Measurements from ENCODE around the gene ATAD3B. TPM values are rescaled to one million over a fixed set of nuclear protein-coding genes. Genes with fewer than 3 reads are reported as not detected.
"Not testable (repeated sequence)": the region's sequence is repeated elsewhere in the genome, so short reads cannot be mapped to it uniquely, and the experiment has no call there.

Gene ATAD3B
- total and polyA plus RNA-seq, 12 donors = 5.3 to 33.3 (median 7.1) TPM

DNA sequence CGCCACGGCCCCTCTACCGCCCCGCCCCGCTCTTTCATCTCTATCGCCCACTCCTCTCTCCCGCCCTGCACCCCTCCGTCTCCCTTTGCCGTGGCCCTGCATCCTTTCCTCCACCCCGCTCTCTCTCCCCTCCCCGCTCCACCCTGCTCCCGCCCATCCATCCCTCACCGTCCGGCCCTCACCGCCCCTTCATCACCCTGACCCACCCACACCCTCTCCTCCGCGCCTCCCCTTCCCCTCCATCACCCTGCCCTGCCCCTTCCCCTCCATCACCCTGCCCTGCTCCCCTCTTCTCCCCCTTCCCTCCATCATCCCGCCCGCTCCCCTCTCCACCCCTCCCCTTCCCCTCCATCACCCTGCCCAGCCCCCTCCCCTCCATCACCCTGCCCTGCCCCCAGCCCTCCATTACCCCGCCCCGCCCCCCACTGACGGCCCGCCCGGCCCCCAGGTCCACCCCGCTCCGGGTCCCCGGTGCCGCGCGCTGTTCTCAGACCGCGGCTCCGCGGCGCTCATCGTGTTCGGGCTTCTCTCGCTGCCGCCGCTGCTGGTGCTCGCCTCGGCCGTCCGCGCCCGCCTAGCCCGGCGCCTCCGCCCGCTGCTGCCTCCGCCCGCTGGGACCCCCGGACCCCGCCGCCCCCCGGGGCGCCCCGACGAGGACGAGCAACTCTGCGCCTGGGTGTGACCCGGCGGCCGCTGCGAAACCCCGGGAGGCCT, 44.3 kb upstream of the ATAD3B start:
- peak overlapping the region in 5 of 10 donors; percentile 26 to 64 (median 37) for H3K27ac ChIP-seq
- DNase-seq (peak in 1 of 2 donors; percentile 53), ATAC-seq (no peak)
- H3K27me3 ChIP-seq = peaks cover 0 to 31% (median 11%) of the 10 kb centered on the region in 7 donors
- peak overlapping the region in 9 of 10 donors; percentile 36 to 52 (median 44) for H3K4me3 ChIP-seq
- WGBS, 2 donors = 13 to 16% methylated on average over 53 to 66 of the region's 66 CpGs
- no peaks in the 10 kb centered on the region for H3K36me3 ChIP-seq
- intact Hi-C loops (cut with DNase I) = no loop called here
- peaks cover 26 to 48% (median 34%) of the 10 kb centered on the region in 9 donors for H3K4me1 ChIP-seq
- TF ChIP-seq, protein P1, sequence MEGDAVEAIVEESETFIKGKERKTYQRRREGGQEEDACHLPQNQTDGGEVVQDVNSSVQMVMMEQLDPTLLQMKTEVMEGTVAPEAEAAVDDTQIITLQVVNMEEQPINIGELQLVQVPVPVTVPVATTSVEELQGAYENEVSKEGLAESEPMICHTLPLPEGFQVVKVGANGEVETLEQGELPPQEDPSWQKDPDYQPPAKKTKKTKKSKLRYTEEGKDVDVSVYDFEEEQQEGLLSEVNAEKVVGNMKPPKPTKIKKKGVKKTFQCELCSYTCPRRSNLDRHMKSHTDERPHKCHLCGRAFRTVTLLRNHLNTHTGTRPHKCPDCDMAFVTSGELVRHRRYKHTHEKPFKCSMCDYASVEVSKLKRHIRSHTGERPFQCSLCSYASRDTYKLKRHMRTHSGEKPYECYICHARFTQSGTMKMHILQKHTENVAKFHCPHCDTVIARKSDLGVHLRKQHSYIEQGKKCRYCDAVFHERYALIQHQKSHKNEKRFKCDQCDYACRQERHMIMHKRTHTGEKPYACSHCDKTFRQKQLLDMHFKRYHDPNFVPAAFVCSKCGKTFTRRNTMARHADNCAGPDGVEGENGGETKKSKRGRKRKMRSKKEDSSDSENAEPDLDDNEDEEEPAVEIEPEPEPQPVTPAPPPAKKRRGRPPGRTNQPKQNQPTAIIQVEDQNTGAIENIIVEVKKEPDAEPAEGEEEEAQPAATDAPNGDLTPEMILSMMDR (IDR thresholded peaks at IDR 0.05) = no peak
- H3K9me3 ChIP-seq = no peaks in the 10 kb centered on the region

DNA sequence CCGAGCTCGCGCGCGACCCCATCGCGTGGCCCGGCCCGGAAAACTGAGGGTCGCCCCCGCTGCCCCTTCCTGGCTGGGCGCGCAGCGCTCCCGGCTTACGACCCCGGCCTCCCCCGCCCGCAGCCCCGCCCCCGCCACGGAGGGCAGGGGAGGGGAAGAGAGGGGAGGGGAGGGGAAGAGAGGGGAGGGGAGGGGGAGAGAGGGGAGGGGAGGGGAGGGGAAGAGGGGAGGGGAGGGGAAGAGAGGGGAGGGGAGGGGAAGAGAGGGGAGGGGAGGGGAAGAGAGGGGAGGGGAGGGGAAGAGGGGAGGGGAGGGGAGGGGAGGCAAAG, 43.8 kb upstream of the ATAD3B start:
- ATAC-seq = no peak
- DNase-seq = no peak
- peak overlapping the region in 9 of 10 donors; percentile 36 to 52 (median 44) for H3K4me3 ChIP-seq
- intact Hi-C loops (cut with DNase I) = no loop called here
- 1% methylated on average over 20 of the region's 22 CpGs; no CpG with 5 or more reads in 1 of the 2 donors for WGBS, 2 donors
- peaks cover 0 to 26% (median 11%) of the 10 kb centered on the region in 7 donors for H3K27me3 ChIP-seq
- H3K36me3 ChIP-seq = no peaks in the 10 kb centered on the region
- TF ChIP-seq, protein P1 (IDR thresholded peaks at IDR 0.05) = no peak
- H3K27ac ChIP-seq = peak overlapping the region in 5 of 10 donors; percentile 26 to 64 (median 37)
- H3K9me3 ChIP-seq = no peaks in the 10 kb centered on the region
- peaks cover 31 to 48% (median 39%) of the 10 kb centered on the region in 9 donors for H3K4me1 ChIP-seq

DNA sequence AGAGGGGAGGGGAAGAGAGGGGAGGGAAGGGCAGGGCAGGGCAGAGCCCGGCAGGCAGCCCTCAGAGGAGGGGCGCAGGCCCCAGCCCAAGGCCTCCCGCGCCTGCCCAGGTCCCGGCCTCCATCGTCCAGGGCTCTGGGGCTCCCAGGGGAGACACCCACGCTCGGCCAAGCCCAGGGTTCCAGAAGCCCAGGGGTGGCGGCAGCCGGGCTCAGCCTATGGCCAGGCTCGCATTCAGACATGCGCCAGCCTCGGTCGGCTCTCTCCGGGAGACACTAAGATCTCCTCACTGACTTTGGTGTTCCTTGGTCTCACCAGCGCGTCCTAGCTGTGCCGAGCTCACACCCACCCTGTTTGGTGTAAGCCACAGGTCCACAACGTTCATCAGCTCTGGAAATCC, 43.4 kb upstream of the ATAD3B start:
- ATAC-seq = no peak
- Histone ChIP-seq H3K27me3 (peaks cover 0 to 29% (median 11%) of the 10 kb centered on the region in 7 donors), H3K27ac (peak overlapping the region in 3 of 10 donors; percentile 2 to 62 (median 13)), H3K4me1 (peaks cover 32 to 50% (median 43%) of the 10 kb centered on the region in 9 donors), H3K9me3 (no peaks in the 10 kb centered on the region), H3K36me3 (no peaks in the 10 kb centered on the region), H3K4me3 (no peak overlapping the region)
- intact Hi-C loops (cut with DNase I) = no loop called here
- TF ChIP-seq, protein P1 (IDR thresholded peaks at IDR 0.05) = no peak
- WGBS, 2 donors = 76 to 81% methylated on average over 18 to 19 of the region's 19 CpGs
- no peak for DNase-seq

GRCh38 chr1:1428967-1429366, 42.6 kb upstream of the ATAD3B start:
- DNase-seq; intact Hi-C loops (cut with DNase I); H3K36me3 ChIP-seq; H3K9me3 ChIP-seq; ATAC-seq; H3K4me3 ChIP-seq: not testable (repeated sequence)
- Histone ChIP-seq H3K27ac (peak overlapping the region in 5 of 10 donors; percentile 81 to 98 (median 93)), H3K4me1 (peaks cover 36 to 58% (median 51%) of the 10 kb centered on the region in 9 donors), H3K27me3 (peaks cover 0 to 37% (median 11%) of the 10 kb centered on the region in 7 donors)
- WGBS, 2 donors = 97% methylated on average over 5 to 6 of the region's 6 CpGs

GRCh38 chr1:1429671-1430073, 41.9 kb upstream of the ATAD3B start:
- Histone ChIP-seq H3K4me3 (peak overlapping the region in 2 of 10 donors; percentile 11 to 16), H3K36me3 (no peaks in the 10 kb centered on the region), H3K27me3 (peaks cover 0 to 44% (median 11%) of the 10 kb centered on the region in 7 donors), H3K9me3 (no peaks in the 10 kb centered on the region), H3K4me1 (peaks cover 43 to 65% (median 58%) of the 10 kb centered on the region in 9 donors), H3K27ac (peak overlapping the region in 9 of 10 donors; percentile 81 to 98 (median 93))
- intact Hi-C loops (cut with DNase I) = loop anchor here in 1 of 10 donors (10.0 kb wide), 1 partner anchor 75 kb away; no protein-coding TSS in a partner anchor
- WGBS, 2 donors = 49 to 63% methylated on average over 6 of the region's 6 CpGs
- no peak for ATAC-seq
- TF ChIP-seq, protein P1 (IDR thresholded peaks at IDR 0.05) = no peak
- no peak for DNase-seq
